PFSK-1 (cell line): Measurements from ENCODE around the gene PIK3C3.

Experiments
- FOXP2 ChIP-seq: optimal IDR thresholded peaks from 2 replicates; pipeline ENCODE3; 2011; ENCODE audit warnings: borderline replicate concordance, control low read depth, inconsistent platforms; ENCODE audit not compliant: insufficient read depth; ENCODE audit errors: extremely low read length, extremely low read depth
- POLR2AphosphoS5 ChIP-seq: IDR thresholded peaks from 2 replicates; pipeline ENCODE4 v1.6.1; 2012; ENCODE audit warnings: low read depth, mild to moderate bottlenecking, control low read depth, low read length, moderate library complexity
- REST ChIP-seq, 2 experiments: IDR thresholded peaks; 2 replicates each; pipeline versions ENCODE4 v1.6.1 to v1.8.0; 2011 to 2012; ENCODE audit warnings: low read depth in 2 of 2, low read length in 2 of 2, control low read depth in 1 of 2, inconsistent platforms in 1 of 2, mild to moderate bottlenecking in 1 of 2, moderate library complexity in 1 of 2; ENCODE audit not compliant: insufficient read depth in 1 of 2
- SIN3A ChIP-seq: IDR thresholded peaks from 2 replicates; pipeline ENCODE4 v1.6.1; 2012; ENCODE audit warnings: mild to moderate bottlenecking, low read length, moderate library complexity, borderline replicate concordance; ENCODE audit not compliant: insufficient read depth
- TAF1 ChIP-seq: IDR thresholded peaks from 2 replicates; pipeline ENCODE4 v1.6.1; 2012; ENCODE audit warnings: low read length, control low read depth, borderline replicate concordance; ENCODE audit not compliant: insufficient read depth

Gene PIK3C3

GRCh38 chr18:41942254-41942653 is 12.8 kb upstream of the PIK3C3 start:
- TF ChIP-seq SIN3A (no peak), POLR2AphosphoS5 (no peak), REST (IDR thresholded peaks at IDR 0.05; ENCODE audit: insufficient read depth in 1 of 2, low read depth in 2 of 2, low read length in 2 of 2) (no peak), FOXP2 (no peak), TAF1 (no peak)

GRCh38 chr18:41948544-41949110 is 6.4 kb upstream of the PIK3C3 start:
- TF ChIP-seq POLR2AphosphoS5 (no peak), REST (IDR thresholded peaks at IDR 0.05; ENCODE audit: insufficient read depth in 1 of 2, low read depth in 2 of 2, low read length in 2 of 2) (no peak), SIN3A (no peak), FOXP2 (no peak), TAF1 (no peak)

- TF ChIP-seq SIN3A (no peak), TAF1 (no peak), POLR2AphosphoS5 (no peak), REST (IDR thresholded peaks at IDR 0.05; ENCODE audit: insufficient read depth in 1 of 2, low read depth in 2 of 2, low read length in 2 of 2) (no peak), FOXP2 (no peak)
Measured at GRCh38 chr18:41949206-41949920, 5.7 kb upstream of the PIK3C3 start.

GRCh38 chr18:41955688-41956087 is 654 bp downstream of the PIK3C3 start:
- no peak for TF ChIP-seq FOXP2
- TF ChIP-seq TAF1 = no peak
- no peak for TF ChIP-seq POLR2AphosphoS5
- TF ChIP-seq SIN3A = no peak
- no peak for TF ChIP-seq REST (IDR thresholded peaks at IDR 0.05; ENCODE audit: insufficient read depth in 1 of 2, low read depth in 2 of 2, low read length in 2 of 2)
